SK-N-DZ (cell line): ENCODE results near the gene DNLZ.

ENCODE experiments used
- DNase-seq: peaks from one replicate; pipeline ENCODE4 v3.0.0-alpha.2; 2015; ENCODE audit warnings: low spot score

Gene DNLZ

GRCh38 chr9:136318111-136318775, 45.3 kb downstream of the DNLZ start:
- DNase-seq = no peak

- DNase-seq = no peak
These were observed 45.8 kb downstream of the DNLZ start for GRCh38 chr9:136317695-136318094.

GRCh38 chr9:136316896-136317676, 46.5 kb downstream of the DNLZ start:
- DNase-seq = no peak

GRCh38 chr9:136316271-136316751, 47.2 kb downstream of the DNLZ start:
- no peak for DNase-seq

GRCh38 chr9:136314944-136315343, 48.6 kb downstream of the DNLZ start:
- no peak for DNase-seq

- no peak for DNase-seq
These were observed 49.5 kb downstream of the DNLZ start for GRCh38 chr9:136314056-136314416.

- no peak for DNase-seq
These were observed 50.2 kb downstream of the DNLZ start for GRCh38 chr9:136313111-136314055.

GRCh38 chr9:136312436-136312835, 51.1 kb downstream of the DNLZ start:
- no peak for DNase-seq

- no peak for DNase-seq
These were observed 51.6 kb downstream of the DNLZ start for GRCh38 chr9:136312009-136312375.

- DNase-seq = no peak
These were observed 52.2 kb downstream of the DNLZ start for GRCh38 chr9:136311051-136312008.

GRCh38 chr9:136310273-136311030, 53.1 kb downstream of the DNLZ start:
- no peak for DNase-seq

- DNase-seq = no peak
These were observed 53.7 kb downstream of the DNLZ start for GRCh38 chr9:136309806-136310220.
